HEK293 (cell line): ENCODE data around the gene BSX.
A peak's percentile ranks its signal among the peaks of the same experiment; 100 is the strongest.

Experiments
- CTCF ChIA-PET: fragments of 350-600 bp; formaldehyde crosslinking; extraction: SDS; loops from one replicate; lab custom pipeline; 2021; ENCODE audit warnings: antibody characterized with exemption; lab: Yijun Ruan, JAX
- POLR2A ChIA-PET: fragments of 300-600 bp; formaldehyde crosslinking; extraction: SDS; loops from one replicate; lab custom pipeline; 2020; ENCODE audit warnings: antibody characterized with exemption, inconsistent platforms; lab: Yijun Ruan, JAX
- H3K27ac ChIP-seq: fragments of 200-500 bp; sonication (Bioruptor generic); 2 replicates; pipeline ENCODE4 v1.5.1; 2014; ENCODE audit warnings: low read depth, low read length, control low read depth, inconsistent platforms; ENCODE audit errors: extremely low read depth
- H3K36me3 ChIP-seq, 2 experiments: fragments of 200-500 bp in 1 of 2; sonication (Bioruptor generic) in 1 of 2; 1 replicate in 1 of 2; 2 replicates in 1 of 2; pipeline ENCODE4 v1.5.1; 2014 to 2017; ENCODE audit warnings: inconsistent platforms in 2 of 2, low read length in 2 of 2; ENCODE audit not compliant: control insufficient read depth in 2 of 2, insufficient read depth in 1 of 2
- H3K4me1 ChIP-seq: fragments of 200-500 bp; sonication (Bioruptor generic); 2 replicates; pipeline ENCODE4 v1.5.1; 2014; ENCODE audit warnings: mild to moderate bottlenecking, low read length, inconsistent platforms; ENCODE audit not compliant: control insufficient read depth, insufficient read depth
- H3K4me3 ChIP-seq: 2 replicates; pipeline ENCODE4 v1.5.1; 2011; ENCODE audit warnings: low read depth, mild to moderate bottlenecking, control low read depth, low read length, moderate library complexity
- H3K9me3 ChIP-seq: fragments of 200-500 bp; sonication (Bioruptor generic); 2 replicates; pipeline ENCODE4 v1.5.1; 2014; ENCODE audit warnings: low read depth, low read length, inconsistent platforms; ENCODE audit not compliant: control insufficient read depth, insufficient read depth
- GLIS2 ChIP-seq: fragments of 450-650 bp; formaldehyde crosslinking; IDR thresholded peaks from 2 replicates; pipeline ENCODE4 v1.5.1; 2016; ENCODE audit warnings: missing biosample characterization, missing genetic modification characterization
- HOXA7 ChIP-seq: sonication (generic); formaldehyde crosslinking; IDR thresholded peaks from 2 replicates; pipeline ENCODE4 v1.8.1; 2022; ENCODE audit warnings: missing genetic modification reagents, borderline replicate concordance
- SCRT2 ChIP-seq: fragments of 450-650 bp; formaldehyde crosslinking; IDR thresholded peaks from 2 replicates; pipeline ENCODE4 v1.5.1; 2016; ENCODE audit warnings: missing biosample characterization, missing genetic modification characterization
- SP2 ChIP-seq: fragments of 450-650 bp; formaldehyde crosslinking; IDR thresholded peaks from 2 replicates; pipeline ENCODE4 v1.5.1; 2016; ENCODE audit warnings: missing biosample characterization, missing genetic modification characterization
- SP3 ChIP-seq: fragments of 450-650 bp; formaldehyde crosslinking; IDR thresholded peaks from 2 replicates; pipeline ENCODE4 v1.5.1; 2016; ENCODE audit warnings: missing biosample characterization, missing genetic modification characterization
- TCF7L2 ChIP-seq: IDR thresholded peaks from 2 replicates; pipeline ENCODE4 v1.6.1; 2011; ENCODE audit warnings: low read depth, mild to moderate bottlenecking, inconsistent platforms, low read length, moderate library complexity, borderline replicate concordance
- ZBTB20 ChIP-seq: fragments of 450-650 bp; formaldehyde crosslinking; IDR thresholded peaks from 2 replicates; pipeline ENCODE4 v1.5.1; 2016; ENCODE audit warnings: missing biosample characterization, missing genetic modification characterization
- ZFHX2 ChIP-seq: fragments of 450-650 bp; formaldehyde crosslinking; conservative IDR thresholded peaks from 2 replicates; pipeline ENCODE4 v1.5.1; 2016; ENCODE audit warnings: missing biosample characterization, missing genetic modification characterization
- ZIC2 ChIP-seq: fragments of 450-650 bp; formaldehyde crosslinking; IDR thresholded peaks from 2 replicates; pipeline ENCODE4 v1.5.1; 2016; ENCODE audit warnings: missing biosample characterization, missing genetic modification characterization
- ZNF140 ChIP-seq: fragments of 450-650 bp; formaldehyde crosslinking; IDR thresholded peaks from 2 replicates; pipeline ENCODE4 v1.5.1; 2016; ENCODE audit warnings: missing biosample characterization, missing genetic modification characterization
- ZNF155 ChIP-seq: fragments of 450-650 bp; formaldehyde crosslinking; IDR thresholded peaks from 2 replicates; pipeline ENCODE4 v1.5.1; 2016; ENCODE audit warnings: missing biosample characterization, missing genetic modification characterization
- ZNF24 ChIP-seq: fragments of 450-650 bp; formaldehyde crosslinking; IDR thresholded peaks from 2 replicates; pipeline ENCODE4 v1.5.1; 2016; ENCODE audit warnings: missing biosample characterization, missing genetic modification characterization
- ZNF335 ChIP-seq: fragments of 450-650 bp; formaldehyde crosslinking; conservative IDR thresholded peaks from 2 replicates; pipeline ENCODE4 v1.5.1; 2016; ENCODE audit warnings: missing biosample characterization, missing genetic modification characterization
- ZNF561 ChIP-seq: fragments of 450-650 bp; IDR thresholded peaks from 2 replicates; pipeline ENCODE4 v1.5.1; 2018; ENCODE audit warnings: missing biosample characterization, missing genetic modification characterization, borderline replicate concordance
- ZNF785 ChIP-seq: fragments of 450-650 bp; formaldehyde crosslinking; IDR thresholded peaks from 2 replicates; pipeline ENCODE4 v1.5.1; 2016; ENCODE audit warnings: missing biosample characterization, missing genetic modification characterization
- ZSCAN16 ChIP-seq: fragments of 450-650 bp; formaldehyde crosslinking; IDR thresholded peaks from 2 replicates; pipeline ENCODE4 v1.5.1; 2016; ENCODE audit warnings: missing biosample characterization, missing genetic modification characterization
- TF ChIP-seq, protein P1 (sequence below): fragments of 450-650 bp; formaldehyde crosslinking; IDR thresholded peaks from 2 replicates; pipeline ENCODE4 v1.5.1; 2016; ENCODE audit warnings: missing biosample characterization, missing genetic modification characterization
- TF ChIP-seq, protein P2 (sequence below): fragments of 450-650 bp; formaldehyde crosslinking; IDR thresholded peaks from 2 replicates; pipeline ENCODE4 v1.5.1; 2016; ENCODE audit warnings: missing biosample characterization, missing genetic modification characterization
- TF ChIP-seq, protein P3 (sequence below): fragments of 450-650 bp; formaldehyde crosslinking; IDR thresholded peaks from 2 replicates; pipeline ENCODE4; 2016; ENCODE audit warnings: missing biosample characterization, missing genetic modification characterization
- TF ChIP-seq, protein P4 (sequence below): fragments of 450-650 bp; formaldehyde crosslinking; IDR thresholded peaks from 2 replicates; pipeline ENCODE4 v1.5.1; 2016; ENCODE audit warnings: missing biosample characterization, missing genetic modification characterization, low read depth
- TF ChIP-seq, protein P5 (sequence below): fragments of 450-650 bp; formaldehyde crosslinking; IDR thresholded peaks from 2 replicates; pipeline ENCODE4 v1.5.1; 2016; ENCODE audit warnings: missing biosample characterization, missing genetic modification characterization
- TF ChIP-seq, protein P6 (sequence below): fragments of 450-650 bp; formaldehyde crosslinking; IDR thresholded peaks from 2 replicates; pipeline ENCODE4 v1.5.1; 2016; ENCODE audit warnings: missing biosample characterization, missing genetic modification characterization

BSX gene

DNA sequence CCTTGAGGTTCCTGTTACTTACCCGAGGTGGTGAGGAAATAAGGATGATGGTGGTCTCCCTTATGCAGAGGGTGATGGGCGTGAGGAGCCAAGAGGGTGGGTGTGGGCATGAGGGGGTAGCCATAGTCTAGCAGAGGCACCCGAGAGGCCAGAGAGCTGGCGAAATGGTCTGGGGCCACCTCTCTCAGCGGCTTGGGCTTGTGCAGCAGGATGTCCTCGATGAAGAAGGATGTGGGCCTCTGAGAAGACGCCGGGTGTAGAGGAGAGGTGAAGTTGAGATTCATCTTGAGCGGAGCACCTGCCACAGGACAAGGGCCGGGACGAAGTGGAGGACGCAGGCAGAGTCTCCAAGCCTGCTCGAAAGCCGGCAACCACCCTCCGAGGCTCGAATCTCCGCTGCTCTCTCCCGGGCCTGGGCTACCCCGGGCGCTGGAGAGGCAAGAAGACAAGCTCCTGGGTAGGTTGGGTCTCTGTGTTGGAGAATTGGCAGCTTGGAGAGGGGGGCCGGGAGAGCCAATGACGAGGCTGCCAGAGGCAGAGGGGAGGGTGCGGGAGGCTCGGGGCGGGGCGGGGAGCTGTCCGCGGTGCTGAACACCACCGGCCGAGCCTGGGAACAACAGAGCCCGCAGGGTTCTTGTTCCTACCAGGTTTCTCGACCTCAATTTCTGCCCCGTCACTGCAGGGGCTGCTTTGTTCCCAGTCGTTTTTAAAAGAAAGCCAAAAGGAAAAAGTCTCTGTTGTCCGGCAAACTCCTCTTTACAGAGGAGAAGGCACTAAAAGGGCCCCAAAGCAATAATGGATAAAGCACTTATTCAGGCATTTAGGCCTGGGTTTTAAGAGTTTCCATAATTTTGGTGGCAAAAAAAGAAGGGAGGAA is at the start of gene BSX:
Gene BSX (minus strand): TSS at position 447 of the 877 bp plus-strand sequence. CDS start 163 bp downstream, at position 284.
- CTCF ChIA-PET, result no interaction called here
- no peak within 1 kb of the TSS for H3K27ac ChIP-seq
- H3K4me1 ChIP-seq, result 0 out of 2 replicates have a peak, but pooled peaks cover 2% of the 10 kb centered on the region
- no peak within 1 kb of the TSS for H3K4me3 ChIP-seq
- H3K9me3 ChIP-seq, result no peaks in the 10 kb centered on the region
- POLR2A ChIA-PET, result no interaction called here
- no peaks in the 10 kb centered on the region for H3K36me3 ChIP-seq
- TF ChIP-seq, protein P1, sequence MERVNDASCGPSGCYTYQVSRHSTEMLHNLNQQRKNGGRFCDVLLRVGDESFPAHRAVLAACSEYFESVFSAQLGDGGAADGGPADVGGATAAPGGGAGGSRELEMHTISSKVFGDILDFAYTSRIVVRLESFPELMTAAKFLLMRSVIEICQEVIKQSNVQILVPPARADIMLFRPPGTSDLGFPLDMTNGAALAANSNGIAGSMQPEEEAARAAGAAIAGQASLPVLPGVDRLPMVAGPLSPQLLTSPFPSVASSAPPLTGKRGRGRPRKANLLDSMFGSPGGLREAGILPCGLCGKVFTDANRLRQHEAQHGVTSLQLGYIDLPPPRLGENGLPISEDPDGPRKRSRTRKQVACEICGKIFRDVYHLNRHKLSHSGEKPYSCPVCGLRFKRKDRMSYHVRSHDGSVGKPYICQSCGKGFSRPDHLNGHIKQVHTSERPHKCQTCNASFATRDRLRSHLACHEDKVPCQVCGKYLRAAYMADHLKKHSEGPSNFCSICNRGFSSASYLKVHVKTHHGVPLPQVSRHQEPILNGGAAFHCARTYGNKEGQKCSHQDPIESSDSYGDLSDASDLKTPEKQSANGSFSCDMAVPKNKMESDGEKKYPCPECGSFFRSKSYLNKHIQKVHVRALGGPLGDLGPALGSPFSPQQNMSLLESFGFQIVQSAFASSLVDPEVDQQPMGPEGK (tag by site-specific recombination), result 0 out of 2 replicates have a peak, but pooled peaks have one; percentile 41
- TF ChIP-seq GLIS2, result 0 out of 2 replicates have a peak, but pooled peaks have one; percentile 17
- peak; percentile 60 for TF ChIP-seq SP2 (tag by site-specific recombination)
- no peak for TF ChIP-seq ZNF24
- TF ChIP-seq SP3, result peak; percentile 33; the same call in 1 of the 2 replicates
- TF ChIP-seq, protein P2, sequence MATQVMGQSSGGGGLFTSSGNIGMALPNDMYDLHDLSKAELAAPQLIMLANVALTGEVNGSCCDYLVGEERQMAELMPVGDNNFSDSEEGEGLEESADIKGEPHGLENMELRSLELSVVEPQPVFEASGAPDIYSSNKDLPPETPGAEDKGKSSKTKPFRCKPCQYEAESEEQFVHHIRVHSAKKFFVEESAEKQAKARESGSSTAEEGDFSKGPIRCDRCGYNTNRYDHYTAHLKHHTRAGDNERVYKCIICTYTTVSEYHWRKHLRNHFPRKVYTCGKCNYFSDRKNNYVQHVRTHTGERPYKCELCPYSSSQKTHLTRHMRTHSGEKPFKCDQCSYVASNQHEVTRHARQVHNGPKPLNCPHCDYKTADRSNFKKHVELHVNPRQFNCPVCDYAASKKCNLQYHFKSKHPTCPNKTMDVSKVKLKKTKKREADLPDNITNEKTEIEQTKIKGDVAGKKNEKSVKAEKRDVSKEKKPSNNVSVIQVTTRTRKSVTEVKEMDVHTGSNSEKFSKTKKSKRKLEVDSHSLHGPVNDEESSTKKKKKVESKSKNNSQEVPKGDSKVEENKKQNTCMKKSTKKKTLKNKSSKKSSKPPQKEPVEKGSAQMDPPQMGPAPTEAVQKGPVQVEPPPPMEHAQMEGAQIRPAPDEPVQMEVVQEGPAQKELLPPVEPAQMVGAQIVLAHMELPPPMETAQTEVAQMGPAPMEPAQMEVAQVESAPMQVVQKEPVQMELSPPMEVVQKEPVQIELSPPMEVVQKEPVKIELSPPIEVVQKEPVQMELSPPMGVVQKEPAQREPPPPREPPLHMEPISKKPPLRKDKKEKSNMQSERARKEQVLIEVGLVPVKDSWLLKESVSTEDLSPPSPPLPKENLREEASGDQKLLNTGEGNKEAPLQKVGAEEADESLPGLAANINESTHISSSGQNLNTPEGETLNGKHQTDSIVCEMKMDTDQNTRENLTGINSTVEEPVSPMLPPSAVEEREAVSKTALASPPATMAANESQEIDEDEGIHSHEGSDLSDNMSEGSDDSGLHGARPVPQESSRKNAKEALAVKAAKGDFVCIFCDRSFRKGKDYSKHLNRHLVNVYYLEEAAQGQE (tag by site-specific recombination), result peak; percentile 94
- no peak for TF ChIP-seq ZNF155 (tag by site-specific recombination)
- peak; percentile 60; the same call in 1 of the 2 replicates for TF ChIP-seq ZBTB20

DNA sequence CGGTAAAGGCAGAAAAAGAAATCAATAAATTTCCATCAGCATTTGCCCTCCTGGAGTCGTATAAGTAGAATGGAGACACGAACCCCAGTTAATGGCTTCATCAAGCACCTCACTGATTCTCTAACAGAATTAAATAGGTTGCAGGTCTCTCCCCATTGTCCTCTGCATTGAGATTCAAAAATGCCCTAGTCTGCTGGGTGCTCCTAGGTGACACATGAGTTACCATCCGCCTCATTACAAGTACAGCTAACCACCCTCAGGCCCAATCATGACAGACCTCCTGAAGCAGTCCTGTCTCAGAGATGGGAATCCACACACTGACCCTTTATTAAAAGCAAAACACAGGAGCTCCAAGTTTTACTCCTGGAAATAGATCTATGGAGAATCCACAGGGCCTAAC is 48.9 kb upstream of the BSX start:
- POLR2A ChIA-PET, result interaction anchor here (0.6 kb wide), 1 partner anchor 72 kb away, joined by 3 read pairs; no protein-coding TSS in a partner anchor
- CTCF ChIA-PET, result interaction anchor here (0.7 to 12.8 kb wide), 6 partner anchors 8 to 167 kb away, joined by 3 to 273 read pairs (median 8); no protein-coding TSS in a partner anchor
- Histone ChIP-seq H3K4me3 (no peak overlapping the region), H3K36me3 (no peaks in the 10 kb centered on the region), H3K4me1 (no peaks in the 10 kb centered on the region), H3K27ac (no peak overlapping the region), H3K9me3 (no peaks in the 10 kb centered on the region)
- TF ChIP-seq ZNF785 (tag by site-specific recombination) (no peak), ZNF335 (tag by site-specific recombination) (no peak), SCRT2 (tag by site-specific recombination) (no peak), ZFHX2 (tag by site-specific recombination) (no peak), ZNF140 (tag by site-specific recombination) (no peak), ZIC2 (tag by site-specific recombination) (no peak), TCF7L2 (no peak), HOXA7 (no peak), ZNF561 (tag by site-specific recombination) (no peak), ZSCAN16 (no peak)
- TF ChIP-seq, protein P3, sequence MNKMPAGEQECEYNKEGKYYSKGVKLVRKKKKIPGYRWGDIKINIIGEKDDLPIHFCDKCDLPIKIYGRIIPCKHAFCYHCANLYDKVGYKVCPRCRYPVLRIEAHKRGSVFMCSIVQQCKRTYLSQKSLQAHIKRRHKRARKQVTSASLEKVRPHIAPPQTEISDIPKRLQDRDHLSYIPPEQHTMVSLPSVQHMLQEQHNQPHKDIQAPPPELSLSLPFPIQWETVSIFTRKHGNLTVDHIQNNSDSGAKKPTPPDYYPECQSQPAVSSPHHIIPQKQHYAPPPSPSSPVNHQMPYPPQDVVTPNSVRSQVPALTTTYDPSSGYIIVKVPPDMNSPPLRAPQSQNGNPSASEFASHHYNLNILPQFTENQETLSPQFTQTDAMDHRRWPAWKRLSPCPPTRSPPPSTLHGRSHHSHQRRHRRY (tag by site-specific recombination), result no peak
- TF ChIP-seq, protein P4, sequence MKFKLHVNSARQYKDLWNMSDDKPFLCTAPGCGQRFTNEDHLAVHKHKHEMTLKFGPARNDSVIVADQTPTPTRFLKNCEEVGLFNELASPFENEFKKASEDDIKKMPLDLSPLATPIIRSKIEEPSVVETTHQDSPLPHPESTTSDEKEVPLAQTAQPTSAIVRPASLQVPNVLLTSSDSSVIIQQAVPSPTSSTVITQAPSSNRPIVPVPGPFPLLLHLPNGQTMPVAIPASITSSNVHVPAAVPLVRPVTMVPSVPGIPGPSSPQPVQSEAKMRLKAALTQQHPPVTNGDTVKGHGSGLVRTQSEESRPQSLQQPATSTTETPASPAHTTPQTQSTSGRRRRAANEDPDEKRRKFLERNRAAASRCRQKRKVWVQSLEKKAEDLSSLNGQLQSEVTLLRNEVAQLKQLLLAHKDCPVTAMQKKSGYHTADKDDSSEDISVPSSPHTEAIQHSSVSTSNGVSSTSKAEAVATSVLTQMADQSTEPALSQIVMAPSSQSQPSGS, result no peak
- TF ChIP-seq, protein P5, sequence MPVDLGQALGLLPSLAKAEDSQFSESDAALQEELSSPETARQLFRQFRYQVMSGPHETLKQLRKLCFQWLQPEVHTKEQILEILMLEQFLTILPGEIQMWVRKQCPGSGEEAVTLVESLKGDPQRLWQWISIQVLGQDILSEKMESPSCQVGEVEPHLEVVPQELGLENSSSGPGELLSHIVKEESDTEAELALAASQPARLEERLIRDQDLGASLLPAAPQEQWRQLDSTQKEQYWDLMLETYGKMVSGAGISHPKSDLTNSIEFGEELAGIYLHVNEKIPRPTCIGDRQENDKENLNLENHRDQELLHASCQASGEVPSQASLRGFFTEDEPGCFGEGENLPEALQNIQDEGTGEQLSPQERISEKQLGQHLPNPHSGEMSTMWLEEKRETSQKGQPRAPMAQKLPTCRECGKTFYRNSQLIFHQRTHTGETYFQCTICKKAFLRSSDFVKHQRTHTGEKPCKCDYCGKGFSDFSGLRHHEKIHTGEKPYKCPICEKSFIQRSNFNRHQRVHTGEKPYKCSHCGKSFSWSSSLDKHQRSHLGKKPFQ (tag by site-specific recombination), result no peak
- TF ChIP-seq, protein P6, sequence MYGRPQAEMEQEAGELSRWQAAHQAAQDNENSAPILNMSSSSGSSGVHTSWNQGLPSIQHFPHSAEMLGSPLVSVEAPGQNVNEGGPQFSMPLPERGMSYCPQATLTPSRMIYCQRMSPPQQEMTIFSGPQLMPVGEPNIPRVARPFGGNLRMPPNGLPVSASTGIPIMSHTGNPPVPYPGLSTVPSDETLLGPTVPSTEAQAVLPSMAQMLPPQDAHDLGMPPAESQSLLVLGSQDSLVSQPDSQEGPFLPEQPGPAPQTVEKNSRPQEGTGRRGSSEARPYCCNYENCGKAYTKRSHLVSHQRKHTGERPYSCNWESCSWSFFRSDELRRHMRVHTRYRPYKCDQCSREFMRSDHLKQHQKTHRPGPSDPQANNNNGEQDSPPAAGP (tag by site-specific recombination), result no peak
